Measurements from ENCODE around the gene BBS12.
"Not testable (repeated sequence)": the region's sequence is repeated elsewhere in the genome, so short reads cannot be mapped to it uniquely, and the experiment has no call there.

- TF ChIP-seq, protein P1, sequence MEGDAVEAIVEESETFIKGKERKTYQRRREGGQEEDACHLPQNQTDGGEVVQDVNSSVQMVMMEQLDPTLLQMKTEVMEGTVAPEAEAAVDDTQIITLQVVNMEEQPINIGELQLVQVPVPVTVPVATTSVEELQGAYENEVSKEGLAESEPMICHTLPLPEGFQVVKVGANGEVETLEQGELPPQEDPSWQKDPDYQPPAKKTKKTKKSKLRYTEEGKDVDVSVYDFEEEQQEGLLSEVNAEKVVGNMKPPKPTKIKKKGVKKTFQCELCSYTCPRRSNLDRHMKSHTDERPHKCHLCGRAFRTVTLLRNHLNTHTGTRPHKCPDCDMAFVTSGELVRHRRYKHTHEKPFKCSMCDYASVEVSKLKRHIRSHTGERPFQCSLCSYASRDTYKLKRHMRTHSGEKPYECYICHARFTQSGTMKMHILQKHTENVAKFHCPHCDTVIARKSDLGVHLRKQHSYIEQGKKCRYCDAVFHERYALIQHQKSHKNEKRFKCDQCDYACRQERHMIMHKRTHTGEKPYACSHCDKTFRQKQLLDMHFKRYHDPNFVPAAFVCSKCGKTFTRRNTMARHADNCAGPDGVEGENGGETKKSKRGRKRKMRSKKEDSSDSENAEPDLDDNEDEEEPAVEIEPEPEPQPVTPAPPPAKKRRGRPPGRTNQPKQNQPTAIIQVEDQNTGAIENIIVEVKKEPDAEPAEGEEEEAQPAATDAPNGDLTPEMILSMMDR (conservative IDR thresholded peaks at IDR 0.05; ENCODE audit: low read length): not testable (repeated sequence)
- TF ChIP-seq EZH2phosphoT487 (IDR thresholded peaks at IDR 0.05; ENCODE audit: borderline replicate concordance): not testable (repeated sequence)
Measured at GRCh38 chr4:122786296-122786695, 53.8 kb downstream of the BBS12 start.
